ENCODE results near the gene SH3RF3. TPM values are rescaled to one million over a fixed set of nuclear protein-coding genes. Genes with fewer than 3 reads are reported as not detected.

Gene SH3RF3
- polyA plus RNA-seq, 1 donor (not counting 4 experiments of a cell fraction or from before 2014, with no cell fraction given) = 0.08 TPM

DNA sequence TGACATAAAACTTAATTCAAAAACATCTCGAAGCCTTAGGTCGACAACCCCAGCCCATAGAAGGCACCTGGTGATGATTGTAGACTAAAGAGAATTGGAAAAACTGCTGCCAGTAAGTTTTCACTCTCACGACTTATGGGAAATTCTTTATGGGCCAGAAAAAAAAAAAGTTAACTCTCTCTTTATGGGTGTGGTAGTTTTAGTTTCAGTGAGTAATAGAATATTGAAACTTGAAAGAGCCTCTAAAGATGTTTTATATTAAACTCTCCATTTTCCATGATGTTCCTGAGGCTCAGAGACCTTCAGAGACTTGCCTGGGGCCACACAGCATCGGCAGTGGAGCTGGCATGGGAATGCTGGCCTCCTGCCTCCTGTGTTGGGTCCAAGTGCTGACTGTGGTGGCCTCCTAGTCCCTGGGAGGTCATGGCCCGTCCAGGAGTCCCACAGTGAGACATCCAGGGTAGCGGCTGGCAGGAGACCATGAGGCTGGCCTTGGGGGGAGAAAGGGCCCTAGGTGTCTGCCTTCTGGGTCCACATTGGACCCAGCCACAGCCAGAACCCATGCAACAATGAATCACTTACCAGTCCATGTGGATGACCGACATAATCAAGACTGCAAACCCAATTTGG is 325.9 kb downstream of the SH3RF3 start:
- no peak overlapping the region for H3K27ac ChIP-seq (ENCODE audit: control insufficient read depth, insufficient read depth, low read length)
- no peaks in the 10 kb centered on the region for H3K4me1 ChIP-seq (ENCODE audit: control insufficient read depth, extremely low read depth, insufficient read depth, low read length)
- dilution Hi-C loops (cut with MboI; ENCODE audit: extremely low pct_ligation_motif_present, low sequenced_read_pairs) = no loop called here
- H3K4me3 ChIP-seq (ENCODE audit: control insufficient read depth in 2 of 3, extremely low read depth in 1 of 3, insufficient read depth in 2 of 3, low read depth in 1 of 3, low read length in 3 of 3) = no peak overlapping the region
- DNase-seq (ENCODE audit: low read depth, low spot score) = no peak
- no peaks in the 10 kb centered on the region for H3K9me3 ChIP-seq (ENCODE audit: control insufficient read depth, low read depth, low read length)
- H3K4me2 ChIP-seq (ENCODE audit: control insufficient read depth, extremely low read depth, insufficient read depth, low read depth, low read length) = no peak overlapping the region
- H2AFZ ChIP-seq (ENCODE audit: control insufficient read depth, low read length) = no peak overlapping the region
- no peak for FAIRE-seq
- no peak for TF ChIP-seq EZH2 (IDR thresholded peaks at IDR 0.05; ENCODE audit: low read length)
- TF ChIP-seq, protein P1, sequence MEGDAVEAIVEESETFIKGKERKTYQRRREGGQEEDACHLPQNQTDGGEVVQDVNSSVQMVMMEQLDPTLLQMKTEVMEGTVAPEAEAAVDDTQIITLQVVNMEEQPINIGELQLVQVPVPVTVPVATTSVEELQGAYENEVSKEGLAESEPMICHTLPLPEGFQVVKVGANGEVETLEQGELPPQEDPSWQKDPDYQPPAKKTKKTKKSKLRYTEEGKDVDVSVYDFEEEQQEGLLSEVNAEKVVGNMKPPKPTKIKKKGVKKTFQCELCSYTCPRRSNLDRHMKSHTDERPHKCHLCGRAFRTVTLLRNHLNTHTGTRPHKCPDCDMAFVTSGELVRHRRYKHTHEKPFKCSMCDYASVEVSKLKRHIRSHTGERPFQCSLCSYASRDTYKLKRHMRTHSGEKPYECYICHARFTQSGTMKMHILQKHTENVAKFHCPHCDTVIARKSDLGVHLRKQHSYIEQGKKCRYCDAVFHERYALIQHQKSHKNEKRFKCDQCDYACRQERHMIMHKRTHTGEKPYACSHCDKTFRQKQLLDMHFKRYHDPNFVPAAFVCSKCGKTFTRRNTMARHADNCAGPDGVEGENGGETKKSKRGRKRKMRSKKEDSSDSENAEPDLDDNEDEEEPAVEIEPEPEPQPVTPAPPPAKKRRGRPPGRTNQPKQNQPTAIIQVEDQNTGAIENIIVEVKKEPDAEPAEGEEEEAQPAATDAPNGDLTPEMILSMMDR (optimal IDR thresholded peaks at IDR 0.05 in 1 of 3, IDR thresholded peaks at IDR 0.05 in 1 of 3, conservative IDR thresholded peaks at IDR 0.05 in 1 of 3; ENCODE audit: extremely low read depth in 1 of 3, insufficient read depth in 2 of 3, low read length in 3 of 3) = no peak
- H3K79me2 ChIP-seq (ENCODE audit: control insufficient read depth, insufficient read depth, low read length) = no peaks in the 10 kb centered on the region
- no peaks in the 10 kb centered on the region for H3K36me3 ChIP-seq (ENCODE audit: control insufficient read depth in 2 of 2, extremely low read depth in 1 of 2, insufficient read depth in 2 of 2, low read length in 2 of 2)
- no peaks in the 10 kb centered on the region for H3K9me1 ChIP-seq (ENCODE audit: control insufficient read depth, extremely low read depth, insufficient read depth, low read length)
- H3K9ac ChIP-seq (ENCODE audit: control insufficient read depth, extremely low read depth, insufficient read depth, low read length) = no peak overlapping the region
- no peaks in the 10 kb centered on the region for H4K20me1 ChIP-seq (ENCODE audit: control insufficient read depth, extremely low read depth, insufficient read depth, low read length)
- no peaks in the 10 kb centered on the region for H3K27me3 ChIP-seq (ENCODE audit: control insufficient read depth, extremely low read depth, insufficient read depth, low read length)

GRCh38 chr2:109455731-109456691 is 327.0 kb downstream of the SH3RF3 start:
- no peak for DNase-seq (ENCODE audit: low read depth, low spot score)
- H3K4me2 ChIP-seq (ENCODE audit: control insufficient read depth, extremely low read depth, insufficient read depth, low read depth, low read length) = no peak overlapping the region
- dilution Hi-C loops (cut with MboI; ENCODE audit: extremely low pct_ligation_motif_present, low sequenced_read_pairs) = no loop called here
- H3K9me3 ChIP-seq (ENCODE audit: control insufficient read depth, low read depth, low read length) = no peaks in the 10 kb centered on the region
- no peaks in the 10 kb centered on the region for H3K79me2 ChIP-seq (ENCODE audit: control insufficient read depth, insufficient read depth, low read length)
- no peaks in the 10 kb centered on the region for H3K4me1 ChIP-seq (ENCODE audit: control insufficient read depth, extremely low read depth, insufficient read depth, low read length)
- H4K20me1 ChIP-seq (ENCODE audit: control insufficient read depth, extremely low read depth, insufficient read depth, low read length) = no peaks in the 10 kb centered on the region
- H3K27me3 ChIP-seq (ENCODE audit: control insufficient read depth, extremely low read depth, insufficient read depth, low read length) = no peaks in the 10 kb centered on the region
- H3K4me3 ChIP-seq (ENCODE audit: control insufficient read depth in 2 of 3, extremely low read depth in 1 of 3, insufficient read depth in 2 of 3, low read depth in 1 of 3, low read length in 3 of 3) = no peak overlapping the region
- no peak overlapping the region for H3K27ac ChIP-seq (ENCODE audit: control insufficient read depth, insufficient read depth, low read length)
- no peaks in the 10 kb centered on the region for H3K9me1 ChIP-seq (ENCODE audit: control insufficient read depth, extremely low read depth, insufficient read depth, low read length)
- H2AFZ ChIP-seq (ENCODE audit: control insufficient read depth, low read length) = no peak overlapping the region
- no peak for TF ChIP-seq EZH2 (IDR thresholded peaks at IDR 0.05; ENCODE audit: low read length)
- TF ChIP-seq, protein P1 (optimal IDR thresholded peaks at IDR 0.05 in 1 of 3, IDR thresholded peaks at IDR 0.05 in 1 of 3, conservative IDR thresholded peaks at IDR 0.05 in 1 of 3; ENCODE audit: extremely low read depth in 1 of 3, insufficient read depth in 2 of 3, low read length in 3 of 3) = no peak
- FAIRE-seq = no peak
- H3K36me3 ChIP-seq (ENCODE audit: control insufficient read depth in 2 of 2, extremely low read depth in 1 of 2, insufficient read depth in 2 of 2, low read length in 2 of 2) = no peaks in the 10 kb centered on the region
- no peak overlapping the region for H3K9ac ChIP-seq (ENCODE audit: control insufficient read depth, extremely low read depth, insufficient read depth, low read length)

Data from keratinocyte (primary cell).